GM12878 (cell line): ENCODE measurements around the gene PAEP. TPM values are rescaled to one million over a fixed set of nuclear protein-coding genes. Genes with fewer than 3 reads are reported as not detected.

Source experiments
- ATAC-seq: fragments of 200-7000 bp; cut with Tn5 transposase; 3 replicates; pipeline ENCODE4 v1.9.1; 2020; ENCODE audit warnings: mild to moderate bottlenecking, moderate library complexity
- BruUV-seq: library from RNA; stranded (reverse); fragments of 400-500 nt; replicated peaks from 2 replicates; lab custom pipeline; 2021; lab: Mats Ljungman, UMichigan
- CTCF ChIA-PET: fragments of 300-600 bp; sonication (Branson Sonifier 250); formaldehyde crosslinking; extraction: SDS; loops from one replicate; lab custom pipeline; 2021; ENCODE audit warnings: inconsistent platforms; lab: Yijun Ruan, JAX
- POLR2A ChIA-PET: fragments of 350-600 bp; formaldehyde crosslinking; extraction: SDS; loops from one replicate; lab custom pipeline; 2021; ENCODE audit warnings: inconsistent platforms; lab: Charles Lee
- RAD21 ChIA-PET: fragments of 300-600 bp; sonication (Branson Sonifier 250); formaldehyde crosslinking; loops from one replicate; lab custom pipeline; 2023; ENCODE audit warnings: antibody characterized with exemption; ENCODE audit not compliant: unreplicated experiment; lab: Charles Lee
- SMC1A ChIA-PET: fragments of 300-600 bp; sonication (Branson Sonifier 250); formaldehyde crosslinking; loops from one replicate; lab custom pipeline; 2023; ENCODE audit not compliant: unreplicated experiment, uncharacterized antibody; lab: Charles Lee
- DNase-seq: peaks from one replicate; pipeline ENCODE4 v3.0.0-alpha.2; 2011; ENCODE audit warnings: low read depth, low spot score
- FAIRE-seq: peaks from 3 replicates; lab custom pipeline; 2011; peaks lifted over from hg19 to GRCh38; lab: Jason Lieb, UNC
- H2AFZ ChIP-seq: 2 replicates; pipeline ENCODE4 v1.6.0; 2011; ENCODE audit warnings: low read depth, low read length, control low read depth; ENCODE audit not compliant: control insufficient read depth
- H3K27ac ChIP-seq: 2 replicates; pipeline ENCODE4 v1.5.1; 2011; ENCODE audit warnings: control low read depth; ENCODE audit not compliant: control insufficient read depth, insufficient read depth
- H3K27me3 ChIP-seq, 2 experiments: replicated peaks in 1 of 2; 2 replicates each; pipeline versions ENCODE4 v1.6.0 to v1.6.1; 2011; ENCODE audit warnings: low read length in 1 of 2; ENCODE audit not compliant: control insufficient read depth in 2 of 2, insufficient read depth in 2 of 2
- H3K36me3 ChIP-seq, 2 experiments: 2 replicates each; pipeline ENCODE4 v1.5.1; 2011; ENCODE audit warnings: low read length in 1 of 2; ENCODE audit not compliant: control insufficient read depth in 2 of 2, insufficient read depth in 2 of 2
- H3K4me1 ChIP-seq: 2 replicates; pipeline ENCODE4 v1.6.1; 2011; ENCODE audit warnings: mild to moderate bottlenecking, low read length, moderate library complexity, mixed read lengths; ENCODE audit not compliant: control insufficient read depth, insufficient read depth
- H3K4me2 ChIP-seq: 2 replicates; pipeline ENCODE4 v1.6.0; 2011; ENCODE audit warnings: control low read depth; ENCODE audit not compliant: control insufficient read depth, insufficient read depth
- H3K4me3 ChIP-seq: fragments of 200-600 bp; sonication (generic); 2 replicates; pipeline ENCODE4 v1.5.1; 2016
- H3K79me2 ChIP-seq: 2 replicates; pipeline ENCODE4 v1.6.0; 2011; ENCODE audit warnings: low read length; ENCODE audit not compliant: control insufficient read depth, insufficient read depth
- H3K9ac ChIP-seq: 2 replicates; pipeline ENCODE4 v1.8.0; 2011; ENCODE audit warnings: low read length, control low read depth, mixed read lengths; ENCODE audit not compliant: control insufficient read depth, insufficient read depth
- H3K9me3 ChIP-seq: replicated peaks from 3 replicates; pipeline ENCODE4 v1.5.1; 2011; ENCODE audit warnings: mild to moderate bottlenecking, low read length; ENCODE audit not compliant: control insufficient read depth, insufficient read depth
- H4K20me1 ChIP-seq: 2 replicates; pipeline ENCODE4 v1.6.0; 2011; ENCODE audit not compliant: control insufficient read depth, insufficient read depth
- ATF2 ChIP-seq: IDR thresholded peaks from 2 replicates; pipeline ENCODE4 v1.6.1; 2012; ENCODE audit warnings: low read length, inconsistent platforms
- ATF7 ChIP-seq: fragments of 450-650 bp; IDR thresholded peaks from 2 replicates; pipeline ENCODE4 v1.6.1; 2016; ENCODE audit warnings: low read depth, mild to moderate bottlenecking
- ETV6 ChIP-seq, 2 experiments: fragments of 450-650 bp in 1 of 2; IDR thresholded peaks in 1 of 2; conservative IDR thresholded peaks in 1 of 2; 2 replicates each; pipeline ENCODE4 v1.6.1; 2014; ENCODE audit warnings: antibody characterized with exemption in 1 of 2, borderline replicate concordance in 1 of 2, low read depth in 1 of 2, mild to moderate bottlenecking in 1 of 2, moderate library complexity in 1 of 2
- PAX8 ChIP-seq: fragments of 450-650 bp; IDR thresholded peaks from 2 replicates; pipeline ENCODE4 v1.6.1; 2017; ENCODE audit warnings: mild to moderate bottlenecking, moderate library complexity
- PML ChIP-seq: IDR thresholded peaks from 2 replicates; pipeline ENCODE4 v1.6.1; 2012; ENCODE audit warnings: low read length, inconsistent platforms
- RCOR1 ChIP-seq: conservative IDR thresholded peaks from 2 replicates; pipeline ENCODE4 v1.6.1; 2012; ENCODE audit warnings: low read depth, low read length, improper control_type of control experiment
- WGBS: methylation state at CpG from one replicate; pipeline ENCODE4 v1.1.6; 2016; ENCODE audit warnings: low lambda C conversion rate; ENCODE audit not compliant: insufficient replicate concordance, insufficient coverage; ENCODE audit errors: missing lambda C conversion rate; 5-methylcytosine and 5-hydroxymethylcytosine counted together
- in situ Hi-C: fragments of 300-500 bp; cut with MboI; formaldehyde crosslinking; loops from 9 replicates; pipeline ENCODE4 v1.14.3; 2018; ENCODE audit warnings: mixed read lengths
- intact Hi-C: fragments of 100-400 bp; cut with micrococcal nuclease; formaldehyde crosslinking; loops from one replicate; pipeline ENCODE4 v1.14.2; 2022; ENCODE audit not compliant: unreplicated experiment
- polyA plus RNA-seq, 11 experiments: library from polyadenylated mRNA; depleted of rRNA in 4 of 11; unstranded in 6 of 11; stranded (reverse) in 5 of 11; fragments of >200 nt; fragmentation: Nextera tagmentation in 4 of 11; fragmentation: Illumina TruSeq in 1 of 11; extraction: Ambion mirVana in 4 of 11; extraction: Trizol in 1 of 11; gene quantifications; 1 replicate in 1 of 11; 2 replicates in 10 of 11; pipeline versions ENCODE4 v1.2.1 to v1.2.3, GENCODE V29; 2011 to 2016; ENCODE audit warnings: inconsistent platforms in 2 of 11, missing spikeins in 2 of 11, low read depth in 1 of 11
- total RNA-seq, 4 experiments: library from RNA; depleted of rRNA in 3 of 4; stranded (reverse); fragments of >200 nt in 3 of 4; fragmentation: Illumina TruSeq in 1 of 4; extraction: Trizol in 1 of 4; gene quantifications; 2 replicates each; pipeline versions ENCODE4 v1.2.1 to v1.2.3, GENCODE V29; 2013 to 2021
- TF ChIP-seq, protein P1 (sequence below): fragments of 450-650 bp; IDR thresholded peaks from 2 replicates; pipeline ENCODE4 v1.6.1; 2016; ENCODE audit warnings: mild to moderate bottlenecking
- TF ChIP-seq, protein P2 (sequence below): IDR thresholded peaks from 2 replicates; pipeline ENCODE4 v1.6.1; 2012; ENCODE audit warnings: low read depth, low read length, improper control_type of control experiment
- TF ChIP-seq, protein P3 (sequence below): fragments of 450-650 bp; conservative IDR thresholded peaks from 2 replicates; pipeline ENCODE4 v1.6.1; 2017; ENCODE audit warnings: mild to moderate bottlenecking, moderate library complexity

The PAEP gene
- total and polyA plus RNA-seq, 10 of the 15 experiments (the other 5 are each of a cell fraction or from before 2014, with no cell fraction given), result not detected

GRCh38 chr9:135531096-135531495 is 30.5 kb upstream of the PAEP start:
- Histone ChIP-seq H3K27me3 (peaks cover 0 to 3% of the 10 kb centered on the region in 2 experiments; a peak in 1 of 4 replicates), H3K4me2 (no peak overlapping the region), H3K27ac (no peak overlapping the region), H3K9ac (no peak overlapping the region), H3K4me3 (no peak overlapping the region), H2AFZ (no peak overlapping the region), H3K36me3 (no peaks in the 10 kb centered on the region), H4K20me1 (no peaks in the 10 kb centered on the region), H3K79me2 (no peaks in the 10 kb centered on the region), H3K9me3 (no peaks in the 10 kb centered on the region), H3K4me1 (no peaks in the 10 kb centered on the region)
- ChIA-PET SMC1A (no interaction called here), RAD21 (no interaction called here), POLR2A (no interaction called here), CTCF (no interaction called here)
- DNase-seq (no peak), FAIRE-seq (no peak), ATAC-seq (no peak)
- TF ChIP-seq ATF7 (no peak), PAX8 (no peak), ETV6 (conservative IDR thresholded peaks at IDR 0.05 in 1 of 2, IDR thresholded peaks at IDR 0.05 in 1 of 2; ENCODE audit: borderline replicate concordance in 1 of 2, low read depth in 1 of 2) (no peak), PML (no peak), RCOR1 (no peak), ATF2 (no peak)
- TF ChIP-seq, protein P1, sequence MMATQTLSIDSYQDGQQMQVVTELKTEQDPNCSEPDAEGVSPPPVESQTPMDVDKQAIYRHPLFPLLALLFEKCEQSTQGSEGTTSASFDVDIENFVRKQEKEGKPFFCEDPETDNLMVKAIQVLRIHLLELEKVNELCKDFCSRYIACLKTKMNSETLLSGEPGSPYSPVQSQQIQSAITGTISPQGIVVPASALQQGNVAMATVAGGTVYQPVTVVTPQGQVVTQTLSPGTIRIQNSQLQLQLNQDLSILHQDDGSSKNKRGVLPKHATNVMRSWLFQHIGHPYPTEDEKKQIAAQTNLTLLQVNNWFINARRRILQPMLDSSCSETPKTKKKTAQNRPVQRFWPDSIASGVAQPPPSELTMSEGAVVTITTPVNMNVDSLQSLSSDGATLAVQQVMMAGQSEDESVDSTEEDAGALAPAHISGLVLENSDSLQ, result no peak
- TF ChIP-seq, protein P2, sequence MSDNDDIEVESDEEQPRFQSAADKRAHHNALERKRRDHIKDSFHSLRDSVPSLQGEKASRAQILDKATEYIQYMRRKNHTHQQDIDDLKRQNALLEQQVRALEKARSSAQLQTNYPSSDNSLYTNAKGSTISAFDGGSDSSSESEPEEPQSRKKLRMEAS, result no peak
- TF ChIP-seq, protein P3, sequence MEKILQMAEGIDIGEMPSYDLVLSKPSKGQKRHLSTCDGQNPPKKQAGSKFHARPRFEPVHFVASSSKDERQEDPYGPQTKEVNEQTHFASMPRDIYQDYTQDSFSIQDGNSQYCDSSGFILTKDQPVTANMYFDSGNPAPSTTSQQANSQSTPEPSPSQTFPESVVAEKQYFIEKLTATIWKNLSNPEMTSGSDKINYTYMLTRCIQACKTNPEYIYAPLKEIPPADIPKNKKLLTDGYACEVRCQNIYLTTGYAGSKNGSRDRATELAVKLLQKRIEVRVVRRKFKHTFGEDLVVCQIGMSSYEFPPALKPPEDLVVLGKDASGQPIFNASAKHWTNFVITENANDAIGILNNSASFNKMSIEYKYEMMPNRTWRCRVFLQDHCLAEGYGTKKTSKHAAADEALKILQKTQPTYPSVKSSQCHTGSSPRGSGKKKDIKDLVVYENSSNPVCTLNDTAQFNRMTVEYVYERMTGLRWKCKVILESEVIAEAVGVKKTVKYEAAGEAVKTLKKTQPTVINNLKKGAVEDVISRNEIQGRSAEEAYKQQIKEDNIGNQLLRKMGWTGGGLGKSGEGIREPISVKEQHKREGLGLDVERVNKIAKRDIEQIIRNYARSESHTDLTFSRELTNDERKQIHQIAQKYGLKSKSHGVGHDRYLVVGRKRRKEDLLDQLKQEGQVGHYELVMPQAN, result no peak
- intact Hi-C loops (no loop called here), in situ Hi-C loops (no loop called here)
- WGBS, result 44% methylated on average over 10 of the region's 10 CpGs
- BruUV-seq, result no TSS peak
